Smooth muscle cell (in vitro differentiated cells): Measurements from ENCODE around the gene COL1A2. TPM values are rescaled to one million over a fixed set of nuclear protein-coding genes. Genes with fewer than 3 reads are reported as not detected.

Experiments used
- DNase-seq: peaks from one replicate; lab custom pipeline; 2025; ENCODE audit not compliant: unreplicated experiment; lab: John Stamatoyannopoulos, UW
- H2AFZ ChIP-seq: fragments of 200-600 bp; sonication (generic); 2 replicates; pipeline ENCODE4 v1.6.0; 2016; ENCODE audit warnings: antibody characterized with exemption, low read depth, mild to moderate bottlenecking
- H3F3A ChIP-seq: fragments of 200-600 bp; sonication (generic); 2 replicates; pipeline ENCODE4 v1.6.0; 2017; ENCODE audit warnings: antibody characterized with exemption, low read depth
- H3K27ac ChIP-seq: fragments of 200-600 bp; sonication (generic); 2 replicates; pipeline ENCODE4 v1.5.1; 2016; ENCODE audit warnings: low read depth, mild to moderate bottlenecking
- H3K27me3 ChIP-seq: fragments of 200-600 bp; sonication (generic); 2 replicates; pipeline ENCODE4 v1.6.1; 2016; ENCODE audit warnings: low read depth, mild to moderate bottlenecking
- H3K36me3 ChIP-seq: fragments of 200-600 bp; sonication (generic); 2 replicates; pipeline ENCODE4 v1.5.1; 2016; ENCODE audit warnings: low read depth
- H3K4me1 ChIP-seq: fragments of 200-600 bp; sonication (generic); 2 replicates; pipeline ENCODE4 v1.5.1; 2016; ENCODE audit warnings: low read depth
- H3K4me2 ChIP-seq: fragments of 200-600 bp; sonication (generic); 2 replicates; pipeline ENCODE4 v1.6.0; 2016; ENCODE audit warnings: mild to moderate bottlenecking
- H3K4me3 ChIP-seq: fragments of 200-600 bp; sonication (generic); 2 replicates; pipeline ENCODE4 v1.5.1; 2016; ENCODE audit warnings: mild to moderate bottlenecking
- H3K79me2 ChIP-seq: fragments of 200-600 bp; sonication (generic); 2 replicates; pipeline ENCODE4 v1.6.0; 2016; ENCODE audit warnings: low read depth, mild to moderate bottlenecking
- H3K9ac ChIP-seq: fragments of 200-600 bp; sonication (generic); 2 replicates; pipeline ENCODE4 v1.6.0; 2016; ENCODE audit warnings: low read depth
- H3K9me3 ChIP-seq: fragments of 200-600 bp; sonication (generic); replicated peaks from 2 replicates; pipeline ENCODE4 v1.5.1; 2016; ENCODE audit warnings: low read depth
- H4K20me1 ChIP-seq: fragments of 200-600 bp; sonication (generic); 2 replicates; pipeline ENCODE4 v1.6.0; 2016; ENCODE audit warnings: low read depth
- WGBS: methylation state at CpG from one replicate; pipeline ENCODE4 v1.1.7; 2016; ENCODE audit warnings: low lambda C conversion rate; 5-methylcytosine and 5-hydroxymethylcytosine counted together
- polyA plus RNA-seq: library from polyadenylated mRNA; unstranded; fragments of >200 nt; fragmentation: Nextera tagmentation; extraction: Ambion mirVana; gene quantifications from 2 replicates; pipeline ENCODE4 v1.2.1, GENCODE V29; 2016
- total RNA-seq: library from RNA; depleted of rRNA; stranded (reverse); fragments of >200 nt; gene quantifications from 2 replicates; pipeline ENCODE4 v1.2.3, GENCODE V29; 2014
- TF ChIP-seq, protein P1 (sequence below): fragments of 200-600 bp; sonication (generic); IDR thresholded peaks from 2 replicates; pipeline ENCODE4 v1.5.1; 2017; ENCODE audit warnings: borderline replicate concordance, mild to moderate bottlenecking, antibody characterized with exemption; ENCODE audit not compliant: insufficient read depth, poor library complexity, severe bottlenecking

The COL1A2 gene
- total and polyA plus RNA-seq, 2 experiments from 2014 or later: 4,221 to 10,006 TPM

DNA sequence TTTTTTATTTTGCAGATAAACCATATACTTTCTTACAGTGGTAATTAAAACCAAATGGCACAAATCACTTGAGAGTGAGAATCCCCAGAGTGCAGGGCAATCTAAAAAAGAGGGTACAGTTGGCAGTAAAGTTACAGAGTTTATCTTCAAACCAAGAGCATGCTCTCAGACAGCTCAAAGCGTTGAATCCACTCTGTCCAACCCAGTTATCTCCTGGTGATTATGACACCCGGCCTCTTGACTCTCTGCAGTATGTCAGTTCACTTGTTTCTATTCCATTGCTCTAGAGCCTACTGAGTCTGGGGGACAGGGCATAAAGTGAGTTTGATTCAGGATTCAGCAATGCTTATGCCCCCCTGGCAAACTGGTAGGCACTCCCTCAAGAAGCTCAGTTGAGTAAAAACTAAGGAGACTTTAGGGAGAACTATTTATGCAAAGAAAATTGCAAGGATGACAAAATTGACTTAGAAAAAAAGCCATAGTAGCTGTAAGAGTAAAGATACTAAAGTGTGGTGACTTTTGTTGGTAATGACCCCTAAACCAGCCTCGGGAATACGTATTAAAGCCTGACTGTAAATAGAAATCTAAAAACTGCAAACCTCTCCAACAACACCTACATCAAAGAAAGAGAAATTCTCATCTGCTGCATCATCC is 55.5 kb downstream of the COL1A2 start:
- no peaks in the 10 kb centered on the region for H4K20me1 ChIP-seq
- TF ChIP-seq, protein P1, sequence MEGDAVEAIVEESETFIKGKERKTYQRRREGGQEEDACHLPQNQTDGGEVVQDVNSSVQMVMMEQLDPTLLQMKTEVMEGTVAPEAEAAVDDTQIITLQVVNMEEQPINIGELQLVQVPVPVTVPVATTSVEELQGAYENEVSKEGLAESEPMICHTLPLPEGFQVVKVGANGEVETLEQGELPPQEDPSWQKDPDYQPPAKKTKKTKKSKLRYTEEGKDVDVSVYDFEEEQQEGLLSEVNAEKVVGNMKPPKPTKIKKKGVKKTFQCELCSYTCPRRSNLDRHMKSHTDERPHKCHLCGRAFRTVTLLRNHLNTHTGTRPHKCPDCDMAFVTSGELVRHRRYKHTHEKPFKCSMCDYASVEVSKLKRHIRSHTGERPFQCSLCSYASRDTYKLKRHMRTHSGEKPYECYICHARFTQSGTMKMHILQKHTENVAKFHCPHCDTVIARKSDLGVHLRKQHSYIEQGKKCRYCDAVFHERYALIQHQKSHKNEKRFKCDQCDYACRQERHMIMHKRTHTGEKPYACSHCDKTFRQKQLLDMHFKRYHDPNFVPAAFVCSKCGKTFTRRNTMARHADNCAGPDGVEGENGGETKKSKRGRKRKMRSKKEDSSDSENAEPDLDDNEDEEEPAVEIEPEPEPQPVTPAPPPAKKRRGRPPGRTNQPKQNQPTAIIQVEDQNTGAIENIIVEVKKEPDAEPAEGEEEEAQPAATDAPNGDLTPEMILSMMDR: no peak
- H3K27ac ChIP-seq: no peak overlapping the region
- peak overlapping the region; percentile 87 for H2AFZ ChIP-seq
- H3K4me2 ChIP-seq: no peak overlapping the region
- no peak for DNase-seq
- no peaks in the 10 kb centered on the region for H3K4me1 ChIP-seq
- no peaks in the 10 kb centered on the region for H3F3A ChIP-seq
- 37% methylated on average over 4 of the region's 4 CpGs for WGBS
- H3K79me2 ChIP-seq: no peaks in the 10 kb centered on the region
- H3K36me3 ChIP-seq: no peaks in the 10 kb centered on the region
- no peak overlapping the region for H3K9ac ChIP-seq
- H3K27me3 ChIP-seq: no peaks in the 10 kb centered on the region
- no peak overlapping the region for H3K4me3 ChIP-seq
- H3K9me3 ChIP-seq: no peaks in the 10 kb centered on the region

DNA sequence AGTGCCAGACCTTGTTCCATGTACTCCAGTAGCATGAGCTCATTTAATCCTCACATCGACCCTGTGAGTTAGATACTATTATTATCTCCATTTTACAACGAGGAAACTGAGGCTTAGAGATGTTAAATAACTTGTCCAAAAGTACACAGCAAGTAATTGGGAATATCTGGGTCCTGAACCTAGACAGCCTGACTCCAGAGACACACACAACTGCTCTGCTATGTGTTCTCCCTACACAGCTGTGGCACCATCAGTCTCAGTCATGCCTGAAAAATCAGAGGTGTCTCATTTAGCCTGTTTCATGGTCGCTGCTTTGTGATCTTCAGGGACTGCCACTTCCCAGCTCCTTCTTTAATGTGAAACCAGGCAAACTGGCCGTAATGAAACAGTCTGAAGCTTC is 56.5 kb downstream of the COL1A2 start:
- H3K9ac ChIP-seq: no peak overlapping the region
- no peaks in the 10 kb centered on the region for H3K79me2 ChIP-seq
- H2AFZ ChIP-seq: no peak overlapping the region
- H4K20me1 ChIP-seq: no peaks in the 10 kb centered on the region
- TF ChIP-seq, protein P1: no peak
- no peaks in the 10 kb centered on the region for H3K36me3 ChIP-seq
- H3K27ac ChIP-seq: no peak overlapping the region
- H3F3A ChIP-seq: no peaks in the 10 kb centered on the region
- H3K4me1 ChIP-seq: no peaks in the 10 kb centered on the region
- WGBS: 37% methylated on average over 4 of the region's 4 CpGs
- H3K27me3 ChIP-seq: no peaks in the 10 kb centered on the region
- H3K4me3 ChIP-seq: no peak overlapping the region
- H3K9me3 ChIP-seq: no peaks in the 10 kb centered on the region
- DNase-seq: no peak
- no peak overlapping the region for H3K4me2 ChIP-seq

DNA sequence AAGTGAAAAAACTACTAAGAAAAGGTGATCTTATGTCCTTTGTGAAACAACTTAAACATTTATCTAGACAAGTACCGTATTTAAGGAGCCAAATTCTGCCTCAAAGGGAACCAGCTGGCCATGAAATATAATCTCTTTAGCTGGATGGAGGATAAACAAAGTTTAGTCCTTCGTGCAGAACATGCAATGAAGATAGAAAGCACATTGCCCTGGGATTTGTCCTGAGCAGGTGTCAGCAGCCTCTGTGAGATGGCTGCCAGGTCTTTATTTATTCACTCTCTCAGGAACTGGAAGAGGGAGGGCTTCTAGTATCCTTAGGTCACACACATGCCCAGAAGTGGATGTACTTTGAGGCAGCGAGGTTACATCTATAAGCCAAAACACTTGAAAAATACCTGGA is 57.5 kb downstream of the COL1A2 start:
- DNase-seq: no peak
- H3K4me2 ChIP-seq: no peak overlapping the region
- no peaks in the 10 kb centered on the region for H4K20me1 ChIP-seq
- no peak overlapping the region for H3K4me3 ChIP-seq
- H3K9me3 ChIP-seq: no peaks in the 10 kb centered on the region
- H3F3A ChIP-seq: no peaks in the 10 kb centered on the region
- H3K27me3 ChIP-seq: no peaks in the 10 kb centered on the region
- no peaks in the 10 kb centered on the region for H3K36me3 ChIP-seq
- H3K27ac ChIP-seq: no peak overlapping the region
- no peaks in the 10 kb centered on the region for H3K4me1 ChIP-seq
- TF ChIP-seq, protein P1: no peak
- H2AFZ ChIP-seq: no peak overlapping the region
- H3K9ac ChIP-seq: no peak overlapping the region
- WGBS: 45% methylated on average over 3 of the region's 3 CpGs
- no peaks in the 10 kb centered on the region for H3K79me2 ChIP-seq

DNA sequence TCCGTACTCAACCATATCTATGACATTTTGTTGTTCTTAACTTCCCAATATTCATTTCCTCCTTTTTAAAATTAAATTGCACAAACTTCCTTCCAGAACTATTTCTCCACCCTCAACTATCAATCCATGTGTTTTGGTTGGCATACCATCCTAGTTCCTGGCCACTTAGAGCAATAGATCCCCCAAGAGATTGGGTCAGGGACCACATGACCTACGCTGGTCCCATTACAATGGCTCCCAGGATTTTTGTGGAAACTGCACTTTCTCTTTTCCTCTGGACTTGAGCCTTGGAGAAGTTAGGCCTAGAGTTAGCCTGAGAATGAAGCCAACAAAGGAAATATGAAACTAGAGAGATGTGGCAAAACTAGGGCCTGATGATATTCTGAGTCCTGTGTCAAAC is 59.2 kb downstream of the COL1A2 start:
- H3F3A ChIP-seq: no peaks in the 10 kb centered on the region
- no peak overlapping the region for H3K27ac ChIP-seq
- no peak overlapping the region for H3K4me3 ChIP-seq
- TF ChIP-seq, protein P1: no peak
- H2AFZ ChIP-seq: no peak overlapping the region
- no peaks in the 10 kb centered on the region for H3K36me3 ChIP-seq
- H3K4me2 ChIP-seq: no peak overlapping the region
- no peaks in the 10 kb centered on the region for H3K27me3 ChIP-seq
- no peak overlapping the region for H3K9ac ChIP-seq
- DNase-seq: no peak
- H3K4me1 ChIP-seq: no peaks in the 10 kb centered on the region
- no peaks in the 10 kb centered on the region for H3K79me2 ChIP-seq
- 96% methylated on average over 2 of the region's 2 CpGs for WGBS
- no peaks in the 10 kb centered on the region for H4K20me1 ChIP-seq
- H3K9me3 ChIP-seq: no peaks in the 10 kb centered on the region
